H9 (cell line): ENCODE data around the gene HP1BP3. TPM values are rescaled to one million over a fixed set of nuclear protein-coding genes. Genes with fewer than 3 reads are reported as not detected.

Experiments
- DNase-seq: peaks from one replicate; pipeline ENCODE4 v3.0.0-alpha.2; 2017
- H2AFZ ChIP-seq: one replicate; pipeline ENCODE4 v1.6.1; 2013; ENCODE audit warnings: mild to moderate bottlenecking, low read length, control low read depth, moderate library complexity
- H2AK5ac ChIP-seq: 2 replicates; pipeline ENCODE4 v1.6.1; 2013; ENCODE audit warnings: low read length, control low read depth, mixed read lengths; ENCODE audit not compliant: insufficient read length
- H2BK120ac ChIP-seq: one replicate; pipeline ENCODE4 v1.6.1; 2013; ENCODE audit warnings: low read depth, mild to moderate bottlenecking, low read length, control low read depth, inconsistent platforms; ENCODE audit not compliant: poor library complexity, severe bottlenecking
- H2BK12ac ChIP-seq: 2 replicates; pipeline ENCODE4 v1.6.1; 2013; ENCODE audit warnings: low read length, control low read depth, mixed read lengths, low read depth; ENCODE audit not compliant: insufficient read length
- H2BK15ac ChIP-seq: 2 replicates; pipeline ENCODE4 v1.6.1; 2013; ENCODE audit warnings: low read depth, low read length, control low read depth
- H2BK20ac ChIP-seq: one replicate; pipeline ENCODE4 v1.6.1; 2013; ENCODE audit warnings: low read depth, mild to moderate bottlenecking, low read length, control low read depth, inconsistent platforms; ENCODE audit not compliant: poor library complexity, severe bottlenecking
- H2BK5ac ChIP-seq: 2 replicates; pipeline ENCODE4 v1.6.1; 2013; ENCODE audit warnings: low read length, control low read depth, mixed read lengths; ENCODE audit not compliant: insufficient read length
- H3K14ac ChIP-seq: 2 replicates; pipeline ENCODE4 v1.6.1; 2013; ENCODE audit warnings: low read length, control low read depth; ENCODE audit not compliant: insufficient read depth
- H3K18ac ChIP-seq: 2 replicates; pipeline ENCODE4 v1.6.1; 2013; ENCODE audit warnings: low read depth, mild to moderate bottlenecking, mixed read lengths, low read length, control low read depth; ENCODE audit not compliant: insufficient read length
- H3K23ac ChIP-seq: 2 replicates; pipeline ENCODE4 v1.6.1; 2013; ENCODE audit warnings: low read length, control low read depth, mixed read lengths, low read depth; ENCODE audit not compliant: insufficient read length
- H3K23me2 ChIP-seq: 2 replicates; pipeline ENCODE4 v1.6.1; 2013; ENCODE audit warnings: low read depth, mild to moderate bottlenecking, mixed read lengths, low read length, control low read depth; ENCODE audit not compliant: insufficient read length, poor library complexity, severe bottlenecking
- H3K27ac ChIP-seq: 2 replicates; pipeline ENCODE4 v1.5.1; 2013; ENCODE audit warnings: low read length, control low read depth, mixed read lengths, low read depth; ENCODE audit not compliant: insufficient read length
- H3K27me3 ChIP-seq: 2 replicates; pipeline ENCODE4 v1.6.1; 2013; ENCODE audit warnings: low read length, control low read depth, inconsistent platforms; ENCODE audit not compliant: insufficient read depth
- H3K4ac ChIP-seq: 2 replicates; pipeline ENCODE4 v1.6.1; 2013; ENCODE audit warnings: low read depth, mild to moderate bottlenecking, control low read depth, inconsistent platforms, low read length, moderate library complexity
- H3K4me1 ChIP-seq: 2 replicates; pipeline ENCODE4 v1.6.1; 2013; ENCODE audit warnings: low read length, control low read depth, inconsistent platforms; ENCODE audit not compliant: insufficient read depth
- H3K4me2 ChIP-seq: 2 replicates; pipeline ENCODE4 v1.6.1; 2013; ENCODE audit warnings: low read length, control low read depth, mixed read lengths; ENCODE audit not compliant: insufficient read length, insufficient read depth
- H3K56ac ChIP-seq: 2 replicates; pipeline ENCODE4 v1.6.1; 2013; ENCODE audit warnings: low read depth, mild to moderate bottlenecking, mixed read lengths, low read length, control low read depth; ENCODE audit not compliant: insufficient read length
- H3K79me1 ChIP-seq: 2 replicates; pipeline ENCODE4 v1.6.1; 2013; ENCODE audit warnings: low read depth, mild to moderate bottlenecking, moderate library complexity, low read length, control low read depth, inconsistent platforms; ENCODE audit not compliant: insufficient read depth, poor library complexity, severe bottlenecking
- H3K79me2 ChIP-seq: 2 replicates; pipeline ENCODE4 v1.6.1; 2013; ENCODE audit warnings: low read length, control low read depth, inconsistent platforms; ENCODE audit not compliant: insufficient read depth
- H3K9ac ChIP-seq: 2 replicates; pipeline ENCODE4 v1.6.1; 2013; ENCODE audit warnings: low read length, control low read depth, mixed read lengths; ENCODE audit not compliant: insufficient read length; ENCODE audit errors: extremely low read depth
- H3K9me3 ChIP-seq: one replicate; pipeline ENCODE4 v1.6.1; 2013; ENCODE audit warnings: low read depth, low read length, inconsistent platforms; ENCODE audit not compliant: control insufficient read depth
- H3T11ph ChIP-seq: one replicate; pipeline ENCODE4 v1.6.1; 2013; ENCODE audit warnings: mild to moderate bottlenecking, low read length, control low read depth, inconsistent platforms
- H4K20me1 ChIP-seq: one replicate; pipeline ENCODE4 v1.6.1; 2013; ENCODE audit not compliant: control insufficient read depth, insufficient read length, insufficient read depth
- H4K5ac ChIP-seq: 2 replicates; pipeline ENCODE4 v1.6.1; 2013; ENCODE audit warnings: low read depth, mild to moderate bottlenecking, mixed read lengths, low read length, control low read depth; ENCODE audit not compliant: insufficient read length
- H4K8ac ChIP-seq: replicated peaks from 2 replicates; pipeline ENCODE4 v1.6.1; 2013; ENCODE audit warnings: low read length, control low read depth, mixed read lengths, low read depth; ENCODE audit not compliant: insufficient read length
- H4K91ac ChIP-seq: 2 replicates; pipeline ENCODE4 v1.6.1; 2013; ENCODE audit warnings: low read depth, mild to moderate bottlenecking, moderate library complexity, mixed read lengths, low read length, control low read depth; ENCODE audit not compliant: insufficient read length
- H3K27ac Mint-ChIP-seq, 3 experiments: 2 replicates in 2 of 3; 3 replicates in 1 of 3; pipeline ENCODE4 v1.8.0; 2020 to 2021; ENCODE audit warnings: mixed read lengths in 3 of 3, mild to moderate bottlenecking in 1 of 3, moderate library complexity in 1 of 3
- H3K27me3 Mint-ChIP-seq: 2 replicates; pipeline ENCODE4 v1.8.0; 2021; ENCODE audit warnings: low read depth, mild to moderate bottlenecking, moderate library complexity, mixed read lengths
- H3K36me3 Mint-ChIP-seq, 3 experiments: 2 replicates in 2 of 3; 3 replicates in 1 of 3; pipeline ENCODE4 v1.8.0; 2020 to 2021; ENCODE audit warnings: low read depth in 3 of 3, mixed read lengths in 3 of 3; ENCODE audit not compliant: insufficient read depth in 1 of 3
- H3K4me1 Mint-ChIP-seq, 2 experiments: 2 replicates each; pipeline ENCODE4 v1.8.0; 2020; ENCODE audit warnings: mixed read lengths in 2 of 2
- H3K4me3 Mint-ChIP-seq, 2 experiments: 2 replicates in 1 of 2; 3 replicates in 1 of 2; pipeline ENCODE4 v1.8.0; 2020 to 2021; ENCODE audit warnings: mild to moderate bottlenecking in 2 of 2, mixed read lengths in 2 of 2, moderate library complexity in 1 of 2
- H3K9me3 Mint-ChIP-seq, 2 experiments: 2 replicates in 1 of 2; 3 replicates in 1 of 2; pipeline ENCODE4 v1.8.0; 2020; ENCODE audit warnings: mild to moderate bottlenecking in 2 of 2, mixed read lengths in 2 of 2, moderate library complexity in 1 of 2
- WGBS: extraction: QIAGEN DNeasy Blood & Tissue Kit; methylation state at CpG from one replicate; pipeline ENCODE4 v1.1.7; 2013; ENCODE audit warnings: missing lambda C conversion rate, low lambda C conversion rate, mixed read lengths; ENCODE audit not compliant: insufficient read length; ENCODE audit errors: extremely low coverage; 5-methylcytosine and 5-hydroxymethylcytosine counted together
- total RNA-seq: library from RNA; stranded (reverse); gene quantifications from 2 replicates; pipeline ENCODE4 v1.2.1, GENCODE V29; 2021
- TF ChIP-seq, protein P1 (sequence below): fragments of 200-600 bp; sonication (generic); conservative IDR thresholded peaks from 3 replicates; pipeline ENCODE4 v1.8.0; 2021; ENCODE audit warnings: antibody characterized with exemption, mild to moderate bottlenecking

The HP1BP3 gene
- total RNA-seq, 1 experiment from 2014 or later, result 127 TPM

DNA sequence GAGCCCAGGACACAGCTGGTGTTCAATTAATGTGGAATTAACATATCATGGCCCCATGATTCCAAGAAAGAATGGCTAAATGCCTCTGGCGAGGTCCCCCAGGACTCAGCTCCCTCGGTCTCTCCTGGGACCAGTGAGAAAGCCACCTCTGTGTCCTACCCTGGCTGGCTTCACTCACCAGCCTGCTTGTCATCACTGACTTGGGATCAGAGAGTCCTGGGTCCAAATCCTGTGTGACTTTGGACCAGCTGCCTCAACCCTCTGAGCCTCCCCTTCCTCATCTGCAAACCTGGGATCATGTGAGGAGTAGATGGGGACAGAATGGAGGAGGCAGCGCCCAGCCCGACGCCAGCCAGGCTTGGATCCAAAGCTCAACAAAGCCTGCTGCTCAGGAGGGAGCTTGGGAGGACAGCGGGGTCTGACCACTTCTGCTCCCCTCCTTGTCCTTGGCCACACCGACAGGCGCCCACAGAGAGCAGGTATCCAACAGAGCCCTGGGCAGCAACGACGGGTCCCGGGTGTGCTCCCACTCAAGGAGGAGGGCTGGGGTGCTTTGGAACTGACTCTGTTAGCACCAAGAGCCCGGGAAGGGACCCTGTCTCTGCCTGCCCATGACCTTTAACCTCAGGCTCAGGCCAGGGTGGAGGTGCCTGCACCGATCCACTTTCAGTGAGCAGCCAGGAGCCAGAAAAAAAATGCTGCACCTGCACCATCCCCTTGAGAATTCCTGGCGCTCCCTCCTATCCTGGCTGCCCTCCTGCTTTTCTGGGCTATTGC is 57.8 kb downstream of the HP1BP3 start:
- Histone ChIP-seq H3K23me2 (peaks cover 12% of the 10 kb centered on the region), H3K23ac (no peak overlapping the region), H4K8ac (no peak overlapping the region), H4K20me1 (no peaks in the 10 kb centered on the region), H3K27ac (no peak overlapping the region), H3K27me3 (peaks cover 8% of the 10 kb centered on the region; the same call in 1 of the 2 replicates), H3K79me1 (no peaks in the 10 kb centered on the region), H3K18ac (no peak overlapping the region), H4K91ac (no peak overlapping the region), H2AFZ (no peak overlapping the region), H3K4me1 (peaks cover 4% of the 10 kb centered on the region; the same call in 1 of the 2 replicates), H3K4ac (no peak overlapping the region), H2BK5ac (no peak overlapping the region), H2BK15ac (no peak overlapping the region), H4K5ac (no peak overlapping the region), H3K14ac (no peak overlapping the region), H2AK5ac (no peak overlapping the region), H3K9me3 (no peaks in the 10 kb centered on the region), H3K9ac (no peak overlapping the region), H3K4me2 (peak overlapping the region; percentile 59), H2BK120ac (no peak overlapping the region), H2BK20ac (no peak overlapping the region), H3K79me2 (no peaks in the 10 kb centered on the region), H2BK12ac (no peak overlapping the region), H3T11ph (no peak overlapping the region), H3K56ac (no peak overlapping the region)
- no peaks in the 10 kb centered on the region; a peak in 1 of 5 replicates for H3K9me3 Mint-ChIP-seq
- H3K27me3 Mint-ChIP-seq, result peaks cover 58% of the 10 kb centered on the region
- DNase-seq, result no peak
- TF ChIP-seq, protein P1, sequence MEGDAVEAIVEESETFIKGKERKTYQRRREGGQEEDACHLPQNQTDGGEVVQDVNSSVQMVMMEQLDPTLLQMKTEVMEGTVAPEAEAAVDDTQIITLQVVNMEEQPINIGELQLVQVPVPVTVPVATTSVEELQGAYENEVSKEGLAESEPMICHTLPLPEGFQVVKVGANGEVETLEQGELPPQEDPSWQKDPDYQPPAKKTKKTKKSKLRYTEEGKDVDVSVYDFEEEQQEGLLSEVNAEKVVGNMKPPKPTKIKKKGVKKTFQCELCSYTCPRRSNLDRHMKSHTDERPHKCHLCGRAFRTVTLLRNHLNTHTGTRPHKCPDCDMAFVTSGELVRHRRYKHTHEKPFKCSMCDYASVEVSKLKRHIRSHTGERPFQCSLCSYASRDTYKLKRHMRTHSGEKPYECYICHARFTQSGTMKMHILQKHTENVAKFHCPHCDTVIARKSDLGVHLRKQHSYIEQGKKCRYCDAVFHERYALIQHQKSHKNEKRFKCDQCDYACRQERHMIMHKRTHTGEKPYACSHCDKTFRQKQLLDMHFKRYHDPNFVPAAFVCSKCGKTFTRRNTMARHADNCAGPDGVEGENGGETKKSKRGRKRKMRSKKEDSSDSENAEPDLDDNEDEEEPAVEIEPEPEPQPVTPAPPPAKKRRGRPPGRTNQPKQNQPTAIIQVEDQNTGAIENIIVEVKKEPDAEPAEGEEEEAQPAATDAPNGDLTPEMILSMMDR, result no peak
- no CpG with 5 or more reads among the region's 14 CpGs for WGBS
- peaks cover 25 to 40% of the 10 kb centered on the region in 2 experiments for H3K4me1 Mint-ChIP-seq
- H3K36me3 Mint-ChIP-seq, result no peaks in the 10 kb centered on the region
- H3K4me3 Mint-ChIP-seq, result peak overlapping the region; percentile 65 to 84; a peak in 3 of 5 replicates
- 0 out of 7 replicates have a peak overlapping the region, but pooled peaks of 1 of the 3 experiments have one; percentile 27 for H3K27ac Mint-ChIP-seq
